HCT116 (cell line): ENCODE results near the gene JAK3. TPM values are rescaled to one million over a fixed set of nuclear protein-coding genes. Genes with fewer than 3 reads are reported as not detected.

Experiments
- ATAC-seq: fragments of 200-7000 bp; cut with Tn5 transposase; 2 replicates; pipeline ENCODE4 v1.9.1; 2020; ENCODE audit warnings: mild to moderate bottlenecking, moderate library complexity
- BruUV-seq: library from RNA; stranded (reverse); fragments of 400-500 nt; replicated peaks from 2 replicates; lab custom pipeline; 2021; lab: Mats Ljungman, UMichigan
- CTCF ChIA-PET: fragments of 300-600 bp; sonication (Branson Sonifier 250); formaldehyde crosslinking; loops from one replicate; lab custom pipeline; 2021; ENCODE audit warnings: antibody characterized with exemption; lab: Charles Lee
- POLR2A ChIA-PET: fragments of 300-600, 350-600 bp; sonication (Branson Sonifier 250); formaldehyde crosslinking; loops from one replicate; lab custom pipeline; 2021; ENCODE audit warnings: antibody characterized with exemption; lab: Charles Lee
- RAD21 ChIA-PET, 2 experiments: fragments of 300-600 bp; sonication (Branson Sonifier 250); formaldehyde crosslinking; loops; one replicate each; lab custom pipeline; 2023; ENCODE audit warnings: low total read pairs in 2 of 2; ENCODE audit not compliant: uncharacterized antibody in 2 of 2, unreplicated experiment in 2 of 2, low non-redundant PET in 1 of 2; lab: Charles Lee
- DNase-seq: peaks from one replicate; pipeline ENCODE4 v3.0.0-alpha.2; 2010; ENCODE audit warnings: low read depth, low spot score
- H2AFZ ChIP-seq: fragments of 200-600 bp; shearing (Covaris generic), sonication (generic); 2 replicates; pipeline ENCODE4 v1.6.1; 2017; ENCODE audit warnings: low read depth, mixed run types, mixed read lengths, antibody characterized with exemption, low read length; ENCODE audit not compliant: poor library complexity, severe bottlenecking
- H3K27ac ChIP-seq: 2 replicates; pipeline ENCODE4 v1.5.1; 2012; ENCODE audit warnings: low read depth, low read length
- H3K27me3 ChIP-seq: fragments of 200-600 bp; sonication (generic); 2 replicates; pipeline ENCODE4 v1.6.1; 2016; ENCODE audit warnings: mixed run types, low read length, mixed read lengths; ENCODE audit not compliant: insufficient read depth
- H3K36me3 ChIP-seq, 2 experiments: fragments of 200-500 bp in 1 of 2; fragments of 200-600 bp in 1 of 2; sonication (Bioruptor generic) in 1 of 2; sonication (generic) in 1 of 2; 2 replicates each; pipeline versions ENCODE4 v1.5.1 to v1.6.1; 2014 to 2016; ENCODE audit warnings: low read length in 2 of 2, inconsistent platforms in 1 of 2, mixed read lengths in 1 of 2, mixed run types in 1 of 2; ENCODE audit not compliant: insufficient read depth in 2 of 2, control insufficient read depth in 1 of 2
- H3K4me1 ChIP-seq, 2 experiments: fragments of 200-600 bp in 1 of 2; sonication (generic) in 1 of 2; 2 replicates each; pipeline versions ENCODE4 v1.5.1 to v1.6.1; 2012 to 2017; ENCODE audit warnings: low read length in 2 of 2, inconsistent platforms in 1 of 2, mild to moderate bottlenecking in 1 of 2, mixed read lengths in 1 of 2, mixed run types in 1 of 2, moderate library complexity in 1 of 2; ENCODE audit not compliant: insufficient read depth in 2 of 2, control insufficient read depth in 1 of 2
- H3K4me2 ChIP-seq: fragments of 200-600 bp; sonication (generic); 2 replicates; pipeline ENCODE4 v1.6.1; 2017; ENCODE audit warnings: mixed run types, low read length, mixed read lengths
- H3K4me3 ChIP-seq, 2 experiments: fragments of 200-600 bp in 1 of 2; sonication (generic) in 1 of 2; replicated peaks in 1 of 2; 2 replicates each; pipeline ENCODE4 v1.5.1; 2011 to 2016; ENCODE audit warnings: low read length in 2 of 2, control low read depth in 1 of 2, low read depth in 1 of 2, mild to moderate bottlenecking in 1 of 2, mixed read lengths in 1 of 2, mixed run types in 1 of 2
- H3K79me2 ChIP-seq: fragments of 200-600 bp; sonication (generic); 2 replicates; pipeline ENCODE4 v1.6.1; 2017; ENCODE audit warnings: mild to moderate bottlenecking, mixed run types, low read length, moderate library complexity, mixed read lengths; ENCODE audit not compliant: insufficient read depth
- H3K9ac ChIP-seq: fragments of 200-600 bp; sonication (generic); 2 replicates; pipeline ENCODE4 v1.6.1; 2016; ENCODE audit warnings: low read length, mixed read lengths
- H3K9me2 ChIP-seq: fragments of 200-600 bp; sonication (generic), shearing (Covaris generic); 2 replicates; pipeline ENCODE4 v1.6.1; 2017; ENCODE audit warnings: mixed run types, mild to moderate bottlenecking, moderate library complexity; ENCODE audit not compliant: insufficient read depth
- H3K9me3 ChIP-seq, 2 experiments: fragments of 200-500 bp in 1 of 2; fragments of 200-600 bp in 1 of 2; sonication (Bioruptor generic) in 1 of 2; sonication (generic) in 1 of 2; 2 replicates each; pipeline ENCODE4 v1.6.1; 2014 to 2017; ENCODE audit warnings: low read length in 2 of 2, mixed read lengths in 2 of 2, inconsistent platforms in 1 of 2, low read depth in 1 of 2, mild to moderate bottlenecking in 1 of 2, mixed run types in 1 of 2, moderate library complexity in 1 of 2; ENCODE audit not compliant: control insufficient read depth in 1 of 2, insufficient read depth in 1 of 2
- H4K20me1 ChIP-seq: fragments of 200-600 bp; sonication (generic), shearing (Covaris generic); 2 replicates; pipeline ENCODE4 v1.6.1; 2017; ENCODE audit warnings: mixed run types, mild to moderate bottlenecking, moderate library complexity; ENCODE audit not compliant: insufficient read depth
- ATF3 ChIP-seq: IDR thresholded peaks from 2 replicates; pipeline ENCODE4 v1.6.1; 2012
- CBX3 ChIP-seq: IDR thresholded peaks from 2 replicates; pipeline ENCODE4 v1.6.1; 2012; ENCODE audit warnings: low read depth
- CEBPB ChIP-seq: IDR thresholded peaks from 2 replicates; pipeline ENCODE4 v1.6.1; 2012; ENCODE audit warnings: low read depth
- CTCF ChIP-seq, 3 experiments: fragments of 200-600 bp in 1 of 3; sonication (generic) in 1 of 3; IDR thresholded peaks in 2 of 3; conservative IDR thresholded peaks in 1 of 3; 2 replicates each; pipeline ENCODE4 v1.5.1; 2012 to 2017; ENCODE audit warnings: low read depth in 2 of 3, low read length in 2 of 3, antibody characterized with exemption in 1 of 3, borderline replicate concordance in 1 of 3, control low read depth in 1 of 3, mild to moderate bottlenecking in 1 of 3, mixed read lengths in 1 of 3, mixed run types in 1 of 3, moderate library complexity in 1 of 3; ENCODE audit not compliant: insufficient read depth in 1 of 3
- EGR1 ChIP-seq: IDR thresholded peaks from 2 replicates; pipeline ENCODE4 v1.6.1; 2012; ENCODE audit warnings: low read depth
- ELF1 ChIP-seq: IDR thresholded peaks from 2 replicates; pipeline ENCODE4 v1.6.1; 2012; ENCODE audit warnings: low read depth, borderline replicate concordance
- EZH2phosphoT487 ChIP-seq: fragments of 200-600 bp; IDR thresholded peaks from 2 replicates; pipeline ENCODE4 v1.6.1; 2018; ENCODE audit warnings: antibody characterized with exemption, borderline replicate concordance
- FOSL1 ChIP-seq: IDR thresholded peaks from 2 replicates; pipeline ENCODE4 v1.6.1; 2012; ENCODE audit warnings: low read depth
- JUND ChIP-seq: IDR thresholded peaks from 2 replicates; pipeline ENCODE4 v1.6.1; 2012
- MAX ChIP-seq: IDR thresholded peaks from 2 replicates; pipeline ENCODE4 v1.6.1; 2012
- POLR2A ChIP-seq: IDR thresholded peaks from 2 replicates; pipeline ENCODE4 v1.7.0; 2011; ENCODE audit warnings: borderline replicate concordance; ENCODE audit not compliant: insufficient read depth, insufficient read length; ENCODE audit errors: extremely low read depth
- POLR2AphosphoS5 ChIP-seq: IDR thresholded peaks from 2 replicates; pipeline ENCODE4 v1.6.1; 2011; ENCODE audit warnings: mild to moderate bottlenecking, low read depth, low read length, moderate library complexity
- REST ChIP-seq: IDR thresholded peaks from 2 replicates; pipeline ENCODE4 v1.6.1; 2012; ENCODE audit warnings: low read depth
- SIN3A ChIP-seq: IDR thresholded peaks from 2 replicates; pipeline ENCODE4 v1.6.1; 2012; ENCODE audit warnings: low read depth
- SP1 ChIP-seq: IDR thresholded peaks from 2 replicates; pipeline ENCODE4 v1.6.1; 2012; ENCODE audit warnings: low read depth
- SRF ChIP-seq: IDR thresholded peaks from 2 replicates; pipeline ENCODE4 v1.6.1; 2012; ENCODE audit warnings: low read depth
- TCF7L2 ChIP-seq: IDR thresholded peaks from 2 replicates; pipeline ENCODE4 v1.7.0; 2011; ENCODE audit warnings: borderline replicate concordance, inconsistent platforms; ENCODE audit not compliant: insufficient read depth, insufficient read length; ENCODE audit errors: extremely low read depth
- YY1 ChIP-seq: IDR thresholded peaks from 2 replicates; pipeline ENCODE4 v1.6.1; 2011; ENCODE audit warnings: low read length, low read depth, moderate library complexity, mild to moderate bottlenecking; ENCODE audit not compliant: insufficient replicate concordance; ENCODE audit errors: extremely low read depth
- ZNF274 ChIP-seq: fragments of 200-500 bp; sonication (Bioruptor generic); IDR thresholded peaks from 2 replicates; pipeline ENCODE4 v1.6.1; 2014; ENCODE audit warnings: mild to moderate bottlenecking, low read depth, low read length, inconsistent platforms
- intact Hi-C: fragments of 100-400 bp; cut with micrococcal nuclease; formaldehyde crosslinking; loops from 2 replicates; pipeline ENCODE4 v1.10.0; 2022
- total RNA-seq: library from RNA; stranded (reverse); gene quantifications from one replicate; pipeline ENCODE4 v1.2.1, GENCODE V29; 2021; ENCODE audit not compliant: unreplicated experiment

Gene JAK3
- total RNA-seq, 1 experiment from 2014 or later: 5.7 TPM

- peak overlapping the region; percentile 86 for H3K9ac ChIP-seq
- H4K20me1 ChIP-seq: no peaks in the 10 kb centered on the region
- H3K79me2 ChIP-seq: peaks cover 45% of the 10 kb centered on the region
- H3K9me3 ChIP-seq: no peaks in the 10 kb centered on the region
- peak overlapping the region; percentile 84 for H3K27ac ChIP-seq
- DNase-seq (peak; percentile 33), ATAC-seq (peak; percentile 21)
- no peaks in the 10 kb centered on the region for H3K9me2 ChIP-seq
- BruUV-seq: no TSS peak
- intact Hi-C loops: loop anchor here (2.0 to 5.0 kb wide), 2 partner anchors 17 to 46 kb away; no protein-coding TSS in a partner anchor
- ChIA-PET POLR2A (interaction anchor here (0.8 to 3.4 kb wide), 6 partner anchors 9 to 202 kb away, joined by 3 to 20 read pairs (median 6); partner anchors contain the start of gene RPL18A), CTCF (interaction anchor here (1.2 to 2.7 kb wide), 3 partner anchors 13 to 137 kb away, joined by 3 to 10 read pairs (median 3); partner anchors contain the start of gene CCDC124), RAD21 (interaction anchor here in 1 of 2 experiments (1.0 kb wide), 1 partner anchor 48 kb away, joined by 3 read pairs; no protein-coding TSS in a partner anchor)
- H3K4me1 ChIP-seq: peaks cover 53 to 82% of the 10 kb centered on the region in 2 experiments
- no peaks in the 10 kb centered on the region for H3K27me3 ChIP-seq
- H3K4me2 ChIP-seq: peak overlapping the region; percentile 93
- H2AFZ ChIP-seq: no peak overlapping the region
- peak overlapping the region; percentile 75 to 90 for H3K4me3 ChIP-seq
- no peaks in the 10 kb centered on the region for H3K36me3 ChIP-seq
- TF ChIP-seq ZNF274 (no peak), EGR1 (no peak), FOSL1 (no peak), TCF7L2 (no peak), CBX3 (no peak; the same call in 1 of the 2 replicates), ATF3 (no peak), CEBPB (no peak), CTCF (IDR thresholded peaks at IDR 0.05 in 2 of 3, conservative IDR thresholded peaks at IDR 0.05 in 1 of 3; ENCODE audit: borderline replicate concordance in 1 of 3, insufficient read depth in 1 of 3, low read depth in 2 of 3, low read length in 2 of 3) (no peak), POLR2AphosphoS5 (peak; percentile 30), SRF (no peak), POLR2A (no peak), ELF1 (no peak), YY1 (no peak), JUND (no peak), REST (no peak), MAX (peak; percentile 37), SIN3A (no peak), EZH2phosphoT487 (no peak), SP1 (peak; percentile 73)
These were observed 51.6 kb downstream of the JAK3 start for GRCh38 chr19:17796013-17796837.
